ENCODE data around the gene FAM3B. TPM values are rescaled to one million over a fixed set of nuclear protein-coding genes. Genes with fewer than 3 reads are reported as not detected.
A peak's percentile ranks its signal among the peaks of the same experiment; 100 is the strongest.

The FAM3B gene
- polyA plus RNA-seq, 3 donors = 0.15 TPM; not detected in 2

GRCh38 chr21:41277846-41278245 lies 38.8 kb upstream of the FAM3B start:
- Histone ChIP-seq H3K36me3 (replicated peaks in 1 of 2; ENCODE audit: control insufficient read depth in 1 of 2, insufficient read depth in 2 of 2, low read length in 2 of 2) (no peaks in the 10 kb centered on the region), H3K9ac (ENCODE audit: insufficient read depth, low read length, poor library complexity, severe bottlenecking) (no peak overlapping the region), H3K79me2 (ENCODE audit: insufficient read depth, low read length) (no peaks in the 10 kb centered on the region), H3K9me3 (replicated peaks in 1 of 2; ENCODE audit: control insufficient read depth in 1 of 2, insufficient read depth in 1 of 2, low read length in 2 of 2) (peaks cover 10 to 12% of the 10 kb centered on the region in 2 donors), H3K4me3 (replicated peaks in 1 of 3; ENCODE audit: low read depth in 2 of 3, low read length in 3 of 3) (no peak overlapping the region), H2AFZ (ENCODE audit: insufficient read depth, low read depth, low read length, poor library complexity, severe bottlenecking) (no peak overlapping the region), H3K4me2 (replicated peaks; ENCODE audit: extremely low read depth, low read length, poor library complexity, severe bottlenecking) (no peak overlapping the region), H3K27ac (ENCODE audit: low read depth in 1 of 2, low read length in 2 of 2) (no peak overlapping the region), H4K20me1 (ENCODE audit: insufficient read depth, low read length) (no peaks in the 10 kb centered on the region), H3K4me1 (ENCODE audit: control insufficient read depth in 1 of 2, insufficient read depth in 2 of 2, low read length in 2 of 2) (no peaks in the 10 kb centered on the region), H3K27me3 (ENCODE audit: control insufficient read depth in 2 of 2, insufficient read depth in 2 of 2, low read length in 2 of 2) (peaks cover 7% of the 10 kb centered on the region in 2 donors)
- H3K4me3 Mint-ChIP-seq = no peak overlapping the region
- TF ChIP-seq CTCF (IDR thresholded peaks at IDR 0.05) = no peak
- 80% methylated on average over 1 of the region's 4 CpGs for whole genome bisulfite sequencing (ENCODE audit: insufficient coverage)
- no peak overlapping the region for H3K27ac Mint-ChIP-seq
- DNase-seq = no peak
- intact Hi-C loops (cut with micrococcal nuclease) = no loop called here
- no peaks in the 10 kb centered on the region for H3K36me3 Mint-ChIP-seq
- H3K9me3 Mint-ChIP-seq = peaks cover 2 to 4% (median 3%) of the 10 kb centered on the region in 7 donors
- no peaks in the 10 kb centered on the region for H3K4me1 Mint-ChIP-seq
- peaks cover 2 to 6% (median 6%) of the 10 kb centered on the region in 3 donors for H3K27me3 Mint-ChIP-seq (ENCODE audit: low read depth in 3 of 3)

- H3K4me3 Mint-ChIP-seq = no peak overlapping the region
- WGBS (ENCODE audit: insufficient coverage) = 81% methylated on average over 17 of the region's 18 CpGs
- intact Hi-C loops (cut with micrococcal nuclease) = no loop called here
- Histone ChIP-seq H3K27ac (ENCODE audit: low read depth in 1 of 2, low read length in 2 of 2) (no peak overlapping the region), H3K4me1 (ENCODE audit: control insufficient read depth in 1 of 2, insufficient read depth in 2 of 2, low read length in 2 of 2) (no peaks in the 10 kb centered on the region), H2AFZ (ENCODE audit: insufficient read depth, low read depth, low read length, poor library complexity, severe bottlenecking) (no peak overlapping the region), H4K20me1 (ENCODE audit: insufficient read depth, low read length) (no peaks in the 10 kb centered on the region), H3K27me3 (ENCODE audit: control insufficient read depth in 2 of 2, insufficient read depth in 2 of 2, low read length in 2 of 2) (peaks cover 7 to 10% of the 10 kb centered on the region in 2 donors), H3K4me2 (replicated peaks; ENCODE audit: extremely low read depth, low read length, poor library complexity, severe bottlenecking) (no peak overlapping the region), H3K9ac (ENCODE audit: insufficient read depth, low read length, poor library complexity, severe bottlenecking) (no peak overlapping the region), H3K36me3 (replicated peaks in 1 of 2; ENCODE audit: control insufficient read depth in 1 of 2, insufficient read depth in 2 of 2, low read length in 2 of 2) (no peaks in the 10 kb centered on the region), H3K4me3 (replicated peaks in 1 of 3; ENCODE audit: low read depth in 2 of 3, low read length in 3 of 3) (no peak overlapping the region), H3K79me2 (ENCODE audit: insufficient read depth, low read length) (no peaks in the 10 kb centered on the region), H3K9me3 (replicated peaks in 1 of 2; ENCODE audit: control insufficient read depth in 1 of 2, insufficient read depth in 1 of 2, low read length in 2 of 2) (no peaks in the 10 kb centered on the region)
- TF ChIP-seq CTCF (IDR thresholded peaks at IDR 0.05) = no peak
- DNase-seq = no peak
- H3K27me3 Mint-ChIP-seq (ENCODE audit: low read depth in 3 of 3) = peaks cover 6 to 11% (median 7%) of the 10 kb centered on the region in 3 donors
- H3K27ac Mint-ChIP-seq = peak overlapping the region in 1 of 7 donors; percentile 58
- no peaks in the 10 kb centered on the region for H3K36me3 Mint-ChIP-seq
- no peaks in the 10 kb centered on the region for H3K9me3 Mint-ChIP-seq
- no peaks in the 10 kb centered on the region for H3K4me1 Mint-ChIP-seq
These were observed 36.3 kb upstream of the FAM3B start for GRCh38 chr21:41280115-41280919.

Data from CD14-positive monocyte (primary cell).